Loucy (cell line): Measurements from ENCODE around the gene USP53.

Experiments used
- H2AFZ ChIP-seq: fragments of 200-600 bp; sonication (generic); 2 replicates; pipeline ENCODE4 v1.6.0; 2016; ENCODE audit warnings: antibody characterized with exemption, mild to moderate bottlenecking, low read length, moderate library complexity
- H3F3A ChIP-seq: fragments of 200-600 bp; 2 replicates; pipeline ENCODE4 v1.6.0; 2016; ENCODE audit warnings: antibody characterized with exemption, low read depth, mild to moderate bottlenecking
- H3K27me3 ChIP-seq: fragments of 200-600 bp; sonication (generic); 2 replicates; pipeline ENCODE4 v1.6.1; 2014; ENCODE audit warnings: low read length, mild to moderate bottlenecking; ENCODE audit not compliant: insufficient read depth, poor library complexity, severe bottlenecking
- H3K36me3 ChIP-seq: fragments of 200-600 bp; sonication (generic); 2 replicates; pipeline ENCODE4 v1.6.1; 2016; ENCODE audit warnings: low read length; ENCODE audit not compliant: insufficient read depth
- H3K4me1 ChIP-seq: fragments of 200-600 bp; sonication (generic); 2 replicates; pipeline ENCODE4 v1.5.1; 2014; ENCODE audit warnings: low read length, mild to moderate bottlenecking; ENCODE audit not compliant: insufficient read depth, poor library complexity, severe bottlenecking
- H3K4me2 ChIP-seq: fragments of 200-600 bp; sonication (generic); 2 replicates; pipeline ENCODE4 v1.6.0; 2014; ENCODE audit warnings: antibody characterized with exemption, low read length, low read depth, mild to moderate bottlenecking; ENCODE audit not compliant: poor library complexity, severe bottlenecking
- H3K4me3 ChIP-seq: fragments of 200-600 bp; sonication (generic); 2 replicates; pipeline ENCODE4 v1.5.1; 2014; ENCODE audit warnings: low read length, mild to moderate bottlenecking, mixed read lengths; ENCODE audit not compliant: poor library complexity, severe bottlenecking
- H3K79me2 ChIP-seq: fragments of 200-600 bp; sonication (generic); 2 replicates; pipeline ENCODE4 v1.6.1; 2014; ENCODE audit warnings: low read length; ENCODE audit not compliant: insufficient read depth
- H3K9ac ChIP-seq: fragments of 200-600 bp; sonication (generic); 2 replicates; pipeline ENCODE4 v1.6.0; 2014; ENCODE audit warnings: mild to moderate bottlenecking, low read depth, low read length, moderate library complexity; ENCODE audit not compliant: poor library complexity, severe bottlenecking
- H3K9me2 ChIP-seq: fragments of 200-600 bp; sonication (generic); replicated peaks from 2 replicates; pipeline ENCODE4 v1.6.1; 2016; ENCODE audit warnings: low read depth, low read length, mixed read lengths
- H3K9me3 ChIP-seq: fragments of 200-600 bp; sonication (generic); 2 replicates; pipeline ENCODE4 v1.6.1; 2014; ENCODE audit warnings: mild to moderate bottlenecking, antibody characterized with exemption, low read length, low read depth; ENCODE audit not compliant: insufficient read depth
- H4K20me1 ChIP-seq: fragments of 200-600 bp; sonication (generic); 2 replicates; pipeline ENCODE4 v1.6.0; 2014; ENCODE audit warnings: antibody characterized with exemption, low read length, mild to moderate bottlenecking; ENCODE audit not compliant: insufficient read depth, poor library complexity, severe bottlenecking
- EZH2phosphoT487 ChIP-seq: fragments of 200-600 bp; IDR thresholded peaks from 2 replicates; pipeline ENCODE4 v1.6.1; 2018; ENCODE audit warnings: antibody characterized with exemption, mild to moderate bottlenecking, moderate library complexity, borderline replicate concordance
- TF ChIP-seq, protein P1 (sequence below): fragments of 200-600 bp; sonication (generic); conservative IDR thresholded peaks from 2 replicates; pipeline ENCODE4 v1.5.1; 2014; ENCODE audit warnings: mild to moderate bottlenecking, antibody characterized with exemption, low read length

Gene USP53

GRCh38 chr4:119212964-119213606 is 572 bp downstream of the USP53 start:
- H3K4me2 ChIP-seq, result no peak overlapping the region
- H3F3A ChIP-seq, result no peaks in the 10 kb centered on the region
- H3K4me1 ChIP-seq, result no peaks in the 10 kb centered on the region
- H3K9ac ChIP-seq, result no peak overlapping the region
- TF ChIP-seq, protein P1, sequence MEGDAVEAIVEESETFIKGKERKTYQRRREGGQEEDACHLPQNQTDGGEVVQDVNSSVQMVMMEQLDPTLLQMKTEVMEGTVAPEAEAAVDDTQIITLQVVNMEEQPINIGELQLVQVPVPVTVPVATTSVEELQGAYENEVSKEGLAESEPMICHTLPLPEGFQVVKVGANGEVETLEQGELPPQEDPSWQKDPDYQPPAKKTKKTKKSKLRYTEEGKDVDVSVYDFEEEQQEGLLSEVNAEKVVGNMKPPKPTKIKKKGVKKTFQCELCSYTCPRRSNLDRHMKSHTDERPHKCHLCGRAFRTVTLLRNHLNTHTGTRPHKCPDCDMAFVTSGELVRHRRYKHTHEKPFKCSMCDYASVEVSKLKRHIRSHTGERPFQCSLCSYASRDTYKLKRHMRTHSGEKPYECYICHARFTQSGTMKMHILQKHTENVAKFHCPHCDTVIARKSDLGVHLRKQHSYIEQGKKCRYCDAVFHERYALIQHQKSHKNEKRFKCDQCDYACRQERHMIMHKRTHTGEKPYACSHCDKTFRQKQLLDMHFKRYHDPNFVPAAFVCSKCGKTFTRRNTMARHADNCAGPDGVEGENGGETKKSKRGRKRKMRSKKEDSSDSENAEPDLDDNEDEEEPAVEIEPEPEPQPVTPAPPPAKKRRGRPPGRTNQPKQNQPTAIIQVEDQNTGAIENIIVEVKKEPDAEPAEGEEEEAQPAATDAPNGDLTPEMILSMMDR, result no peak
- TF ChIP-seq EZH2phosphoT487, result no peak
- no peaks in the 10 kb centered on the region for H3K27me3 ChIP-seq
- H2AFZ ChIP-seq, result no peak overlapping the region
- no peaks in the 10 kb centered on the region for H3K9me2 ChIP-seq
- H3K4me3 ChIP-seq, result no peak overlapping the region
- no peaks in the 10 kb centered on the region for H3K9me3 ChIP-seq
- H3K36me3 ChIP-seq, result no peaks in the 10 kb centered on the region
- H4K20me1 ChIP-seq, result no peaks in the 10 kb centered on the region
- H3K79me2 ChIP-seq, result no peaks in the 10 kb centered on the region

GRCh38 chr4:119218093-119218492 is 5.6 kb downstream of the USP53 start:
- H3K36me3 ChIP-seq, result no peaks in the 10 kb centered on the region
- H3K9me3 ChIP-seq, result no peaks in the 10 kb centered on the region
- H2AFZ ChIP-seq, result no peak overlapping the region
- H3K9me2 ChIP-seq, result no peaks in the 10 kb centered on the region
- no peaks in the 10 kb centered on the region for H3K27me3 ChIP-seq
- no peaks in the 10 kb centered on the region for H4K20me1 ChIP-seq
- no peaks in the 10 kb centered on the region for H3K4me1 ChIP-seq
- TF ChIP-seq EZH2phosphoT487, result no peak
- TF ChIP-seq, protein P1, result no peak
- H3K4me2 ChIP-seq, result no peak overlapping the region
- H3F3A ChIP-seq, result no peaks in the 10 kb centered on the region
- no peaks in the 10 kb centered on the region for H3K79me2 ChIP-seq
- H3K4me3 ChIP-seq, result no peak overlapping the region
- H3K9ac ChIP-seq, result no peak overlapping the region

DNA sequence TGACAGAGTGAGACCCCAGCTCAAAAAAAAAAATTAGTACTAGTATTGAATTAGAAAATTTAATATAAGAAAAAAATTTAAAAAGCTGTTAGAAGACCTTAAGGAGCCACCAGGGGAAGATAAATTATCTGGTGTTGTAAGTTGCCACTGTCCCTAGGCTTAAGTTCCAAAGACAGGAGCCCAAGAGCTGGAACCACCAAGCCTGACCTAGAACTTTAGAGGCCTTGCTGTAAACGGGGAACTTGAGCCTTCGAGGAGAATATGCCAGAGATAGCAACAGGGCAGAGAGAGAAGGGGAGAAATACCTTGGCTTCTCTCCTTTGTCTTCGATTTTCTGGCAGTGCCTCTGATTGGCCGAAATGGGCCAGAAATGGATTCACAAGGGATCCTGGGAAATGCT is 8.9 kb downstream of the USP53 start:
- Histone ChIP-seq H3K4me3 (no peak overlapping the region), H4K20me1 (no peaks in the 10 kb centered on the region), H3K79me2 (no peaks in the 10 kb centered on the region), H3K4me1 (no peaks in the 10 kb centered on the region), H3F3A (no peaks in the 10 kb centered on the region), H3K9me2 (no peaks in the 10 kb centered on the region), H2AFZ (no peak overlapping the region), H3K9me3 (no peaks in the 10 kb centered on the region), H3K4me2 (no peak overlapping the region), H3K27me3 (no peaks in the 10 kb centered on the region), H3K9ac (no peak overlapping the region), H3K36me3 (no peaks in the 10 kb centered on the region)
- TF ChIP-seq, protein P1, result no peak
- TF ChIP-seq EZH2phosphoT487, result no peak
